ENCODE results near the gene ZNF784.

DNA sequence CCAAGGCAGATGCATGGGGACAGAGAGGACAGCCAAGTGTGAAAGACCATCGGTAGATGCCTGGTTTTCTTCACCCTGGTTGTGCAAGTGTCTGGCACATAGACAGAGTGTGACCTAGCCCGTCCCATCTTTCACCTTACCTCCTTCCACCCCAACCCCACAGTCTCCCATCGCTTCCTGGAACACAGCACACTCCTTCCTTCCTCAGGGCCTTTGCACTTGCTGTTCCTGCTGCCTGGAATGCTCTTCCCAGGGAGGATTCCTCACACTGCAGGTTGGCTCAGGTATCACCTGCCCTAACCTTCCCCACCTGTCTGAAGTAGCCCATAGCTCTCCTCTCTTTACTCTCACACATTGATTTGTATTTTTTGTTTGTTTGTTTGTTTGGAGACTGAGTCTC is 28.1 kb downstream of the ZNF784 start:
- TF ChIP-seq, protein P1, sequence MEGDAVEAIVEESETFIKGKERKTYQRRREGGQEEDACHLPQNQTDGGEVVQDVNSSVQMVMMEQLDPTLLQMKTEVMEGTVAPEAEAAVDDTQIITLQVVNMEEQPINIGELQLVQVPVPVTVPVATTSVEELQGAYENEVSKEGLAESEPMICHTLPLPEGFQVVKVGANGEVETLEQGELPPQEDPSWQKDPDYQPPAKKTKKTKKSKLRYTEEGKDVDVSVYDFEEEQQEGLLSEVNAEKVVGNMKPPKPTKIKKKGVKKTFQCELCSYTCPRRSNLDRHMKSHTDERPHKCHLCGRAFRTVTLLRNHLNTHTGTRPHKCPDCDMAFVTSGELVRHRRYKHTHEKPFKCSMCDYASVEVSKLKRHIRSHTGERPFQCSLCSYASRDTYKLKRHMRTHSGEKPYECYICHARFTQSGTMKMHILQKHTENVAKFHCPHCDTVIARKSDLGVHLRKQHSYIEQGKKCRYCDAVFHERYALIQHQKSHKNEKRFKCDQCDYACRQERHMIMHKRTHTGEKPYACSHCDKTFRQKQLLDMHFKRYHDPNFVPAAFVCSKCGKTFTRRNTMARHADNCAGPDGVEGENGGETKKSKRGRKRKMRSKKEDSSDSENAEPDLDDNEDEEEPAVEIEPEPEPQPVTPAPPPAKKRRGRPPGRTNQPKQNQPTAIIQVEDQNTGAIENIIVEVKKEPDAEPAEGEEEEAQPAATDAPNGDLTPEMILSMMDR (IDR thresholded peaks at IDR 0.05; ENCODE audit: low read depth, low read length, poor library complexity, severe bottlenecking), result no peak
- TF ChIP-seq EZH2phosphoT487 (IDR thresholded peaks at IDR 0.05; ENCODE audit: borderline replicate concordance, low read length), result no peak

Data from DOHH2 (cell line).